ENCODE data around the gene RAPGEF5.

Gene RAPGEF5

DNA sequence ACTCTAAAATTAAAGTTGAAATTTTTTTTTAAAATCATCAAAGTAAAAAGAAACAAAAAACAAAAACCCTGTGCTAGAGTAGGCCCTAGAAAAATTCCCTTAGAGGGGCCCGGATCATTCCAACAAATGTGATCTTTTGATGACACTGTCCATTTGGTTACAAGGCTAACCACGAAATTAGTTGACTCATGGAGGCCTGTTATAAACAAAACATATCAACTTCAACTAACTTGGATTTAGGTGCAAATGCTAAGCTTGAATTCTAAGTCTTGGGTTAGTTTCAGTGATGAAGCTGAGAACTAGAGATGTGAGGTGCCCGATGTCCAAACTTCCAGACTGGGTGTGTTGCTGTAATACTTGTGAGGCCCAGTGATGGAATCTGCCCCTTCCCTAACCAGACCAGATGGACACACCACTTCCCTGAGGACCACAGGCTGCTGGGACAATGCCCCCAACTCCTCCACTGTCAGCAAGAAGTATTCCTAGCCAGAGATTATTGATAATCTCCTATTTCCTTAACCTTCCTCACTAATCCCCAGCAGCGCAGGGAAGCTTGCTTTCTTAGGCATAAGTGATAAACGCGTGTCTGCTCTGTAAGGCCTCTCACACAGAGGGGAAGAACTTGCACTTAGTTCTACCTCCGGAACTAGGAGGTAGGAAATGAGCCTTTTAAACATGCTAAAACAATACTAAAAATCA lies 108.7 kb downstream of the RAPGEF5 start:
- H3K4me3 ChIP-seq (ENCODE audit: low read depth, low read length), result no peak overlapping the region
- H3K36me3 ChIP-seq, result peaks cover 10% of the 10 kb centered on the region
- H3K27me3 ChIP-seq, result no peaks in the 10 kb centered on the region
- H3K9me3 ChIP-seq, result no peaks in the 10 kb centered on the region; the same call in 1 of the 2 replicates
- peaks cover 20% of the 10 kb centered on the region for H3K4me1 ChIP-seq
- TF ChIP-seq, protein P1, sequence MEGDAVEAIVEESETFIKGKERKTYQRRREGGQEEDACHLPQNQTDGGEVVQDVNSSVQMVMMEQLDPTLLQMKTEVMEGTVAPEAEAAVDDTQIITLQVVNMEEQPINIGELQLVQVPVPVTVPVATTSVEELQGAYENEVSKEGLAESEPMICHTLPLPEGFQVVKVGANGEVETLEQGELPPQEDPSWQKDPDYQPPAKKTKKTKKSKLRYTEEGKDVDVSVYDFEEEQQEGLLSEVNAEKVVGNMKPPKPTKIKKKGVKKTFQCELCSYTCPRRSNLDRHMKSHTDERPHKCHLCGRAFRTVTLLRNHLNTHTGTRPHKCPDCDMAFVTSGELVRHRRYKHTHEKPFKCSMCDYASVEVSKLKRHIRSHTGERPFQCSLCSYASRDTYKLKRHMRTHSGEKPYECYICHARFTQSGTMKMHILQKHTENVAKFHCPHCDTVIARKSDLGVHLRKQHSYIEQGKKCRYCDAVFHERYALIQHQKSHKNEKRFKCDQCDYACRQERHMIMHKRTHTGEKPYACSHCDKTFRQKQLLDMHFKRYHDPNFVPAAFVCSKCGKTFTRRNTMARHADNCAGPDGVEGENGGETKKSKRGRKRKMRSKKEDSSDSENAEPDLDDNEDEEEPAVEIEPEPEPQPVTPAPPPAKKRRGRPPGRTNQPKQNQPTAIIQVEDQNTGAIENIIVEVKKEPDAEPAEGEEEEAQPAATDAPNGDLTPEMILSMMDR (IDR thresholded peaks at IDR 0.05; ENCODE audit: low read depth, low read length), result no peak
- DNase-seq, result no peak

DNA sequence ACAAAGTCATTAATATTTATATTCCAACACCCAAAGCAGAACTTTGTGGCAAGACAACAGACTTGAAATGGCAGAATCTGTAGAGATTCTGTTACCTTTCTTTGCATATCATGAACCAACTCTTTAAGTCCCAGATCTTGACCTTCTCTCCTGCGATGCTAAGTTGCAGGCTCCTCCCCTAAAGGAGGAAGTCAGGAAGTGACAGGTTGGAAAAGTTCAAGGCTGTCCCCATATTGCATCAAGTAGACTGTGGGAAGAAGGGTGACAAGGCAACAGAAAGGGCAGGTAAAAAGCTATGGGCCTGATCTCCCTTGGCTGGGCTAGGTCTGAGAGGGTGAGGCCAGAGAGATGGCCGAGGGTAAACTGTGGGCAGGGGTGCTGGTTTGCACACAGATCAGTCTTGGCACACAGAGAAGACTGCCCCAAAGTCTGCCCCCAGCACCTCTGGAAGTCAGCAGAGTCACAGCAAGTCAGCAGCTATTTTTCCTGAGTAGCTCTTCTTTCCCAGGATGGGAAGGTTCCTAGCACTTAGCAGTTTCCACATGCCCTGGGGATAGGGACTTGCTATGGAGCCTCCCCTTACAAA lies 115.1 kb downstream of the RAPGEF5 start:
- TF ChIP-seq, protein P1 (IDR thresholded peaks at IDR 0.05; ENCODE audit: low read depth, low read length), result no peak

DNA sequence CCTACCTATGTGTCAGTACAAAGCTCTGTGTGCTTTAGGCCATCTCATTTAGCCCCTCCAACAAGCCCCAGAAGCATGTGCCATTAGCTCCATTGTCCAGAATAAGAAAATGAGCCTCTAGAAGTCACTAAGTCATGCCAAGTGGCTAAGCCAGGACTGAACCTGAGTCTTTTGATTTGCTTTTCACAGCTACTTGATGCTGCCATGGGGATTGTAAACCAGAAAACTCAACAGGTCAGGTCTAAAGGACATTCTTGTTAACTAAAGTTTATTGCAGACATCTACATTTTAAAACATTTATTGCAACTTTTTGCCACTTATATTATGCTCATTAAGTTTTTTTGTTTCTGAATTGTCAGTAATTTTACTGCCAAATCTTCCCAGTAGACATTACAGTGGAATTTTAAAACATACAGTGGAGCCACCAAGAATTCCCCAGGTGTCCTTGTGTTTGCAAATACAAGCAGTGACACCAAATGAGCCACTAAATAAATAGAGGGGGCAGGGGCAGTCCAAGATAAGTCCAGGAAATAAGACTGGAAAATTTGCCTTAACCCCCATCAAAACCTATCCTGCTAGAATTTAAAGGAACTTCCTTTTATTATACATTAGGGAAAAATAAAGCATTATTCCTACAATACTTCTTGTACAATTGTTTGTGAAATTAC lies 115.9 kb downstream of the RAPGEF5 start:
- peaks cover 3% of the 10 kb centered on the region; the same call in 1 of the 2 replicates for H3K4me1 ChIP-seq
- TF ChIP-seq, protein P1 (IDR thresholded peaks at IDR 0.05; ENCODE audit: low read depth, low read length), result no peak
- no peaks in the 10 kb centered on the region for H3K27me3 ChIP-seq
- no peak for DNase-seq
- H3K36me3 ChIP-seq, result peaks cover 26% of the 10 kb centered on the region
- H3K4me3 ChIP-seq (ENCODE audit: low read depth, low read length), result no peak overlapping the region
- no peaks in the 10 kb centered on the region; the same call in 1 of the 2 replicates for H3K9me3 ChIP-seq

More for the DNA sequence above, 115.1 kb downstream of the RAPGEF5 start:
- H3K27me3 ChIP-seq, result no peaks in the 10 kb centered on the region
- DNase-seq, result no peak
- no peak overlapping the region for H3K4me3 ChIP-seq (ENCODE audit: low read depth, low read length)
- H3K4me1 ChIP-seq, result peaks cover 3% of the 10 kb centered on the region; the same call in 1 of the 2 replicates
- H3K9me3 ChIP-seq, result no peaks in the 10 kb centered on the region; the same call in 1 of the 2 replicates
- peaks cover 26% of the 10 kb centered on the region for H3K36me3 ChIP-seq

DNA sequence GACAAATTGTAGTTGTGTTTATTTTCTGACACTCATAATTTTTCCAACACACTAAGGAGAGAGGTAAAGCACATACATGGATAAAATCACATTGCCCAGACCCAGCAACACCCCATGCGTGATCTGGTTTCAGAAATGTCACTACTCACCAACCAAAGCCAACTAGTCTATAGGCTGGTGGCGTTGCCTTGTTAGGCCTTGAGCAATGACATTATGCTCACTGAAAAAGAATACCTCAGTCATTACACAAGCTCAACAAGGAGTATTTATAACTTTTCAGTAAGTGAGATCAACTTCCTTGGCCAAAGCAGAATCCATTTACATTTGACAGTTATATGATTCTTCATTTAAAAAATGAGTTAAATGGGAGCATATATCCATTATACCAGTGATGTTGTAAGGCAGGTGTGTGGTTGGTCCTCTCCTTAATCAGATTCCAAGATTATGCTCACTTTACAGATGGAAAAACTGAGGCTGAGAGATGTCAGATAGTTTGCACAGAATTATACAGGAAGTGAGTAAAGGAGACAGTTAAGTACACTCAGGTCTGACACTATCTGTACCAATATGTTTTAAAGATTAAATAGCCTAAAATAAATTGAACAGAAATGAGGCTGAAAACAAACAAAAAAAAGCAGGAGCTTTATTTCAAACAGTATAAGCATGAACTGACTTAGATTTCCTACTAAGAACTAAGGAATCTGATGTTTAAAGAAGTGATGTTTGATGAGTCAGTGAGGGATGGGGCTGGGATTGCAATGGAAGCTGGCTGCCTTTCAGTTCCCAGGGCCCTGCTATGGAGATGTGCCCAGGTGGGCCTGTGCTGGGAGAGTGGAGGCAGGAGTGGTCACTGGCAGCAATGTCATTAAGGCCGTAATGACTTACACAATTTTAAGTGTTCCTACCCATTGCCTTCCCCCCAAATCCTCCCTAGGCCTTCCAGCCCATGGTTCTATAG lies 118.3 kb downstream of the RAPGEF5 start:
- Histone ChIP-seq H3K4me3 (ENCODE audit: low read depth, low read length) (no peak overlapping the region), H3K36me3 (peaks cover 18% of the 10 kb centered on the region), H3K4me1 (peaks cover 3% of the 10 kb centered on the region; the same call in 1 of the 2 replicates), H3K9me3 (no peaks in the 10 kb centered on the region; the same call in 1 of the 2 replicates), H3K27me3 (no peaks in the 10 kb centered on the region)
- DNase-seq, result no peak
- TF ChIP-seq, protein P1 (IDR thresholded peaks at IDR 0.05; ENCODE audit: low read depth, low read length), result no peak

DNA sequence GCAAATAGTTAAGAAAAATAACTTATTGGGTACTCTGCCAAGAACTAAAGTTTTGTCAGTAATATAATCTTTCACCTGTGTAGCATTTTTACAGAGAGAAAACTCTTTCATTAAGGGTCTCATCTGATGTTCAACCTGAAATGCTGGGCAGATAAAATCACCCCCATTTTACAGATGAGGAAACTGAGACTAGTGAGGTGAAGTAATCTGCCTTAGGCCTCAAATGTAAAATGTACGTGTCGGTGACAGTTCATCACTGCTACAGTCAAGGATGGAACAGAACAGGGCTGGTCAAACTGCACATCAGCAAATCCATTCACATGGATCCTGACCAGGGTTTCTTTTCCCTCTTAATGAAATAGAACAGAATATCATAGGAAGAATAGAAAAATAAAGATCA lies 121.8 kb downstream of the RAPGEF5 start:
- no peak for DNase-seq
- H3K4me3 ChIP-seq (ENCODE audit: low read depth, low read length), result no peak overlapping the region
- H3K27me3 ChIP-seq, result no peaks in the 10 kb centered on the region
- H3K36me3 ChIP-seq, result peaks cover 9% of the 10 kb centered on the region; the same call in 1 of the 2 replicates
- TF ChIP-seq, protein P1 (IDR thresholded peaks at IDR 0.05; ENCODE audit: low read depth, low read length), result no peak
- H3K4me1 ChIP-seq, result peaks cover 11% of the 10 kb centered on the region; the same call in 1 of the 2 replicates
- no peaks in the 10 kb centered on the region; the same call in 1 of the 2 replicates for H3K9me3 ChIP-seq
